Esophagus squamous epithelium (tissue), 5 donors: Measurements from ENCODE around the gene FOXL3. TPM values are rescaled to one million over a fixed set of nuclear protein-coding genes. Genes with fewer than 3 reads are reported as not detected.

Source experiments
- DNase-seq: peaks from one replicate; lab custom pipeline; 2025; lab: John Stamatoyannopoulos, UW
- H3K27ac ChIP-seq, 4 donors: fragments of 200-600 bp; sonication (generic); one replicate each; pipeline ENCODE4 v1.5.1; 2016 to 2019; ENCODE audit warnings: mild to moderate bottlenecking in 1 of 4
- H3K27me3 ChIP-seq, 4 donors: fragments of 200-600 bp; sonication (generic); 1 replicate in 3 of 4; 2 replicates in 1 of 4; pipeline versions ENCODE4 v1.5.1 to v1.6.0; 2017 to 2021; ENCODE audit warnings: antibody characterized with exemption in 1 of 4
- H3K36me3 ChIP-seq, 3 donors: fragments of 200-600 bp; sonication (generic); one replicate each; pipeline ENCODE4 v1.5.1; 2016 to 2019
- H3K4me1 ChIP-seq, 3 donors: fragments of 200-600 bp; sonication (generic); one replicate each; pipeline ENCODE4 v1.5.1; 2017 to 2019
- H3K4me3 ChIP-seq, 4 donors: fragments of 200-600 bp; sonication (generic); 1 replicate in 3 of 4; 2 replicates in 1 of 4; pipeline ENCODE4 v1.5.1; 2016 to 2019; ENCODE audit warnings: mild to moderate bottlenecking in 2 of 4, moderate library complexity in 1 of 4
- H3K9me3 ChIP-seq, 3 donors: fragments of 200-600 bp; sonication (generic); one replicate each; pipeline ENCODE4 v1.5.1; 2016 to 2019
- CTCF ChIP-seq, 6 experiments: fragments of 450-650 bp in 4 of 6; fragments of 200-600 bp in 2 of 6; sonication (generic) in 2 of 6; IDR thresholded peaks; one replicate each; pipeline ENCODE4 v1.5.1; 2016 to 2019; ENCODE audit warnings: antibody characterized with exemption in 6 of 6, mild to moderate bottlenecking in 4 of 6, moderate library complexity in 4 of 6
- POLR2A ChIP-seq, 4 donors: fragments of 450-650 bp; IDR thresholded peaks; one replicate each; pipeline ENCODE4 v1.6.1; 2017; ENCODE audit warnings: antibody characterized with exemption in 4 of 4, mild to moderate bottlenecking in 4 of 4, moderate library complexity in 3 of 4
- WGBS, 2 donors: methylation state at CpG; one replicate each; pipeline ENCODE4 v1.1.5; 2018; 5-methylcytosine and 5-hydroxymethylcytosine counted together
- intact Hi-C: fragments of 100-400 bp; cut with DNase I; formaldehyde crosslinking; loops from one replicate; pipeline ENCODE4 v1.15.0; 2022
- total RNA-seq, 4 donors: library from RNA; depleted of rRNA; stranded (reverse); fragments of >200 nt; gene quantifications; one replicate each; pipeline ENCODE4 v1.1.0, GENCODE V29; 2016
- donor health status: DM: yes; HTN: yes; CAD: no.

FOXL3 gene
- total RNA-seq, 4 donors from 2014 or later: not detected

- Histone ChIP-seq H3K36me3 (no peaks in the 10 kb centered on the region), H3K4me1 (no peaks in the 10 kb centered on the region), H3K4me3 (no peak overlapping the region), H3K27me3 (peaks cover 0 to 27% (median 0%) of the 10 kb centered on the region in 4 donors), H3K9me3 (peaks cover 0 to 13% (median 0%) of the 10 kb centered on the region in 3 donors), H3K27ac (no peak overlapping the region)
- intact Hi-C loops: no loop called here
- TF ChIP-seq CTCF (IDR thresholded peaks at IDR 0.05): no peak
- no peak for TF ChIP-seq POLR2A (IDR thresholded peaks at IDR 0.05)
- DNase-seq: no peak
- WGBS, 2 donors: 73 to 84% methylated on average over 9 to 10 of the region's 24 CpGs
Observed at GRCh38 chr7:303884-304573, 14.1 kb downstream of the FOXL3 start.

GRCh38 chr7:304574-305409 lies 14.8 kb downstream of the FOXL3 start:
- H3K36me3 ChIP-seq: no peaks in the 10 kb centered on the region
- TF ChIP-seq POLR2A (IDR thresholded peaks at IDR 0.05) (no peak), CTCF (IDR thresholded peaks at IDR 0.05) (no peak)
- H3K27me3 ChIP-seq: peaks cover 0 to 27% (median 0%) of the 10 kb centered on the region in 4 donors
- no peaks in the 10 kb centered on the region for H3K4me1 ChIP-seq
- WGBS, 2 donors: 67 to 74% methylated on average over 13 to 15 of the region's 19 CpGs
- H3K4me3 ChIP-seq: no peak overlapping the region
- H3K9me3 ChIP-seq: peaks cover 0 to 13% (median 0%) of the 10 kb centered on the region in 3 donors
- no peak overlapping the region for H3K27ac ChIP-seq
- no peak for DNase-seq
- intact Hi-C loops: no loop called here

- 82 to 86% methylated on average over 14 to 17 of the region's 35 CpGs for WGBS, 2 donors
- no peak overlapping the region for H3K4me3 ChIP-seq
- intact Hi-C loops: no loop called here
- peaks cover 0 to 27% (median 0%) of the 10 kb centered on the region in 4 donors for H3K27me3 ChIP-seq
- no peaks in the 10 kb centered on the region for H3K36me3 ChIP-seq
- no peak for DNase-seq
- no peaks in the 10 kb centered on the region for H3K4me1 ChIP-seq
- TF ChIP-seq POLR2A (IDR thresholded peaks at IDR 0.05) (no peak), CTCF (IDR thresholded peaks at IDR 0.05) (no peak)
- no peak overlapping the region for H3K27ac ChIP-seq
- peaks cover 0 to 13% (median 0%) of the 10 kb centered on the region in 3 donors for H3K9me3 ChIP-seq
Observed at GRCh38 chr7:305410-306151, 15.6 kb downstream of the FOXL3 start.

- TF ChIP-seq CTCF (IDR thresholded peaks at IDR 0.05) (no peak), POLR2A (IDR thresholded peaks at IDR 0.05) (no peak)
Observed at GRCh38 chr7:307970-308369, 18.0 kb downstream of the FOXL3 start.

More at GRCh38 chr7:307970-308369, 18.0 kb downstream of the FOXL3 start:
- Histone ChIP-seq H3K27me3 (peaks cover 0 to 20% (median 0%) of the 10 kb centered on the region in 4 donors), H3K27ac (no peak overlapping the region), H3K9me3 (peaks cover 0 to 13% (median 0%) of the 10 kb centered on the region in 3 donors), H3K4me1 (peaks cover 0 to 10% (median 3%) of the 10 kb centered on the region in 3 donors), H3K4me3 (no peak overlapping the region), H3K36me3 (no peaks in the 10 kb centered on the region)
- no peak for DNase-seq
- intact Hi-C loops: no loop called here
- WGBS, 2 donors: 57 to 79% methylated on average over 3 of the region's 3 CpGs
